ENCODE measurements around the gene ZNF586. TPM values are rescaled to one million over a fixed set of nuclear protein-coding genes. Genes with fewer than 3 reads are reported as not detected.
A peak's percentile ranks its signal among the peaks of the same experiment; 100 is the strongest.
"Not testable (repeated sequence)": the region's sequence is repeated elsewhere in the genome, so short reads cannot be mapped to it uniquely, and the experiment has no call there.

ZNF586 gene
- 12.2 and 22.9 TPM in 2 replicates for total RNA-seq

DNA sequence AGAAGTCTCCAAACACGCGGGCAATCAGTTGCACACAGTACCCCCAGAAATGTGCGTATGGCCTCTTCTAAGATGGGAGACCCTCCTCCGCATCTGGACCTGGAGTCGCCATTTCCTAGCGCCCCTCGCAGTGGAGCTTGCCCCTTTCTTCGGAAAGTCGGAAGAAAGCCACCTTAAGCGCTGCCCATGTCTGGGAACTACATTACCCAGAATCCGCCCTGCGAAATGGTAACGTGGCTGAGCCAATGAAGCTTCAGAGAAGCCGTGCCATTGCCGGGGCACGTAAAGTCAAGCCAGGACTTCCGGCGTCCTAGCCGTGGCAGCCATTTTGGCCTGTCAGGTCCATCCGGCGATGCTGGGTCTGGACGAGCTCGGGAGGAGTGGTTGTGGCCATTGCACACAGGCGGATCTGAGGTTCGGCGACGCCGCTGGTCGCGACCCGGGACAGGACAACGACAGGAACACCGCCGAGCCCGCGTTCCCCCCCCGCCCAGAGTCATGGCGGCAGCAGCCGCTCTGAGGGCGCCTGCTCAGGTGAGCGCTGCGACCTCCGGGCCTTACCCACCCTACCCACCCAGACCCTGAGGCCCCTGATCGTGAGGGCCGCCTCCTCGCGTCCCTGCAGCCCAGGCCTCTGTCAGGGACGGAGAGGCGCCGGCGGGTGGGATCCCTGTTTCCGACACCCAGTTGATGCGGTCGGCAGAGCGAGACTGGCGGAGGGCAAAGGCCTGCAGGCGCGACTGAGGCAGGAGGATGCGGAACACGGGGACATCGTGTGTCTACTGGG, at the start of gene ZNF586:
Gene ZNF586 (plus strand): TSS at position 332 of the 787 bp plus-strand sequence. CDS start 167 bp downstream, at position 499.
- peak within 1 kb of the TSS; percentile 84 for H3K4me3 ChIP-seq (ENCODE audit: low read depth, low read length)
- DNase-seq (ENCODE audit: low read depth): peak; percentile 93
- TF ChIP-seq, protein P1, sequence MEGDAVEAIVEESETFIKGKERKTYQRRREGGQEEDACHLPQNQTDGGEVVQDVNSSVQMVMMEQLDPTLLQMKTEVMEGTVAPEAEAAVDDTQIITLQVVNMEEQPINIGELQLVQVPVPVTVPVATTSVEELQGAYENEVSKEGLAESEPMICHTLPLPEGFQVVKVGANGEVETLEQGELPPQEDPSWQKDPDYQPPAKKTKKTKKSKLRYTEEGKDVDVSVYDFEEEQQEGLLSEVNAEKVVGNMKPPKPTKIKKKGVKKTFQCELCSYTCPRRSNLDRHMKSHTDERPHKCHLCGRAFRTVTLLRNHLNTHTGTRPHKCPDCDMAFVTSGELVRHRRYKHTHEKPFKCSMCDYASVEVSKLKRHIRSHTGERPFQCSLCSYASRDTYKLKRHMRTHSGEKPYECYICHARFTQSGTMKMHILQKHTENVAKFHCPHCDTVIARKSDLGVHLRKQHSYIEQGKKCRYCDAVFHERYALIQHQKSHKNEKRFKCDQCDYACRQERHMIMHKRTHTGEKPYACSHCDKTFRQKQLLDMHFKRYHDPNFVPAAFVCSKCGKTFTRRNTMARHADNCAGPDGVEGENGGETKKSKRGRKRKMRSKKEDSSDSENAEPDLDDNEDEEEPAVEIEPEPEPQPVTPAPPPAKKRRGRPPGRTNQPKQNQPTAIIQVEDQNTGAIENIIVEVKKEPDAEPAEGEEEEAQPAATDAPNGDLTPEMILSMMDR (IDR thresholded peaks at IDR 0.05; ENCODE audit: insufficient read depth, low read depth, low read length): no peak

DNA sequence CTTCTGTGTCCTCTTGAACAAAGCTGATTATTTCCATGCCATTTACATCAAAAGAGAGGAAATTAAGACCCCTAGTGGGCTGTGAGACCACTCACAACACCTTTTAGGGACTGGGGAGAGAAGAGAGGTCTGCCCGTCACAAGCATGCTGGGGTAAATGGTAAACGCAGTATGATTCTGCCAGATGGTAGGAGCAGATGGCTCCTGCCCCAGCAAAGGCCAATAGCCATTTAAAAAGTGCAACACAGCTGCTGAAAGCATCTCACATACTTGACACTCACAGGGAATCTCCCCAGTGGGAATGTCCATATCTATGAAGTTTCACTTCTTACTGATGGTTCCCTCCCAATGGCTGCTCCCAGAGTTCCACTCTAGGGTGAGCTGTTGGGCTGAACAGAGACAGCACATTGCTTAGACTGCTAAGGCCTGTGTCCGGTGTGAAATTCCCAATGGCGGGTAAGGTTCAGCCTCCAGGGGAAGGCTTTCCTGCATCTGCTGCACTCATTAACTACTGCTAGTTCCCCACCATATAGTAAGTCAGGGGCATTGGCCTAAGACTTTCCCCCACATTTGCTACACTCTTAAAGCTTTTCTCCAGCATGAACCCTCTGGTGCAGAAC, 49.5 kb upstream of the ZNF586 start:
- TF ChIP-seq, protein P1 (IDR thresholded peaks at IDR 0.05; ENCODE audit: insufficient read depth, low read depth, low read length): no peak
- DNase-seq (ENCODE audit: low read depth): no peak
- no peak overlapping the region for H3K4me3 ChIP-seq (ENCODE audit: low read depth, low read length)

- TF ChIP-seq, protein P1 (IDR thresholded peaks at IDR 0.05; ENCODE audit: insufficient read depth, low read depth, low read length): no peak
- DNase-seq (ENCODE audit: low read depth): no peak
- no peak overlapping the region for H3K4me3 ChIP-seq (ENCODE audit: low read depth, low read length)
Observed at GRCh38 chr19:57720878-57721277, 48.6 kb upstream of the ZNF586 start.

DNA sequence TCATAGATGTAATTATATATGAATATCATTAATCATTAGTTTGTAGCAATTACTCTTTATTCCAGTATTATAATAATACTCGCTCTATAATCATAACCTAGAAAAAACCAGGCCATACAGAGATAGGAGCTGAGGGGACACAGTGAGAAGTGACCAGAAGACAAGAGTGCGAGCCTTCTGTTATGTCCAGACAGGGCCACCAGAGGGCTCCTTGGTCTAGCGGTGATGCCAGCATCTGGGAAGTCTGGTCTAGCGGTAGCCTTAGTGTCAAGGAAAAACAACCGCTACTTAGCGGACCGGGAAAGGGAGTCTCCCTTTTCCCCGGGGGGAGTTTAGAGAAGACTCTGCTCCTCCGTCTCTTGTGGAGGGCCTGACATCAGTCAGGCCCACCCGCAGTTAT, 31.2 kb upstream of the ZNF586 start:
- TF ChIP-seq, protein P1 (IDR thresholded peaks at IDR 0.05; ENCODE audit: insufficient read depth, low read depth, low read length): peak; percentile 60
- peak; percentile 49 for DNase-seq (ENCODE audit: low read depth)
- H3K4me3 ChIP-seq (ENCODE audit: low read depth, low read length): not testable (repeated sequence)

DNA sequence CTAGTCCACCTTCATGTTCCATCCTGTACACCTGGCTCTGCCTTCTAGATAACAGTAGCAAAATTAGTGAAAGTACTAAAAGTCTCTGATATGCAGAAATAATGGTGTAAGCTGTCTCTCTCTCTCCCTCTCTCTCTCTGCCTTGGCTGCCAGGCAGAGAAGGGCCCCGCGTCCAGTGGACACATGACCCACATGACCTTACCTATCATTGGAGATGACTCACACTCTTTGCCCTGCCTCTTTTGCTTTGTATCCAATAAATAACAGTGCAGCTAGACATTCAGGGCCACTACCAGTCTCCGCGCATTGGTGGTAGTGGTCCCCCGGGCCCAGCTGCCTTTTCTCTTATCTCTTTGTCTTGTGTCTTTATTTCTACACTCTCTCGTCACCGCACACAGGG, 30.7 kb upstream of the ZNF586 start:
- H3K4me3 ChIP-seq (ENCODE audit: low read depth, low read length); DNase-seq (ENCODE audit: low read depth): not testable (repeated sequence)

- peak within 1 kb of the TSS; percentile 95 for H3K4me3 ChIP-seq (ENCODE audit: low read depth, low read length)
- DNase-seq (ENCODE audit: low read depth): peak; percentile 92
- TF ChIP-seq, protein P1 (IDR thresholded peaks at IDR 0.05; ENCODE audit: insufficient read depth, low read depth, low read length): no peak
Observed at GRCh38 chr19:57746580-57747471, 22.6 kb upstream of the ZNF586 start, which contains the start of gene ZNF776. ZNF776 (plus strand) TSS chr19:57746815; CDS start chr19:57747059, 244 bp downstream.

GRCh38 chr19:57747472-57747807, 22.0 kb upstream of the ZNF586 start:
- peak overlapping the region; percentile 95 for H3K4me3 ChIP-seq (ENCODE audit: low read depth, low read length)
- DNase-seq (ENCODE audit: low read depth): no peak

More at GRCh38 chr19:57747472-57747807, 22.0 kb upstream of the ZNF586 start:
- TF ChIP-seq, protein P1 (IDR thresholded peaks at IDR 0.05; ENCODE audit: insufficient read depth, low read depth, low read length): no peak
